Heart right ventricle (tissue), 16 donors: ENCODE measurements around the gene ELAVL1. TPM values are rescaled to one million over a fixed set of nuclear protein-coding genes. Genes with fewer than 3 reads are reported as not detected.

ENCODE experiments used
- ATAC-seq, 8 donors: fragments of 200-7000 bp; cut with Tn5 transposase; one replicate each; pipeline ENCODE4 v1.9.1; 2020; ENCODE audit warnings: mild to moderate bottlenecking in 8 of 8, moderate library complexity in 8 of 8, moderate number of reproducible peaks in 1 of 8
- DNase-seq, 2 donors: peaks; one replicate each; pipeline ENCODE4 v3.0.0-alpha.2; 2020
- H3K27ac ChIP-seq, 10 donors: fragments of 200-600 bp; sonication (generic) in 2 of 10; one replicate each; pipeline versions ENCODE4 v1.5.0 to v1.8.0; 2020 to 2022; ENCODE audit warnings: mild to moderate bottlenecking in 3 of 10
- H3K27me3 ChIP-seq, 7 donors: fragments of 200-600 bp; one replicate each; pipeline ENCODE4 v1.8.0; 2021 to 2022; ENCODE audit warnings: mild to moderate bottlenecking in 2 of 7
- H3K36me3 ChIP-seq, 9 donors: fragments of 200-600 bp; sonication (generic) in 1 of 9; one replicate each; pipeline versions ENCODE4 v1.5.0 to v1.8.0; 2020 to 2022; ENCODE audit warnings: mild to moderate bottlenecking in 2 of 9
- H3K4me1 ChIP-seq, 9 donors: fragments of 200-600 bp; sonication (generic) in 1 of 9; one replicate each; pipeline versions ENCODE4 v1.5.0 to v1.8.0; 2020 to 2022; ENCODE audit warnings: mild to moderate bottlenecking in 4 of 9
- H3K4me3 ChIP-seq, 10 donors: fragments of 200-600 bp; sonication (generic) in 2 of 10; one replicate each; pipeline versions ENCODE4 v1.5.0 to v1.8.0; 2020 to 2022; ENCODE audit warnings: mild to moderate bottlenecking in 7 of 10, moderate library complexity in 2 of 10
- H3K9me3 ChIP-seq, 11 donors: fragments of 200-600 bp in 10 of 11; sonication (generic) in 2 of 11; one replicate each; pipeline versions ENCODE4 v1.5.0 to v1.8.0; 2013 to 2022; ENCODE audit warnings: mild to moderate bottlenecking in 2 of 11, control low read depth in 1 of 11, moderate library complexity in 1 of 11
- CTCF ChIP-seq, 9 donors: fragments of 200-600 bp; sonication (generic) in 2 of 9; IDR thresholded peaks; one replicate each; pipeline versions ENCODE4 v1.5.0 to v1.8.0; 2021 to 2022; ENCODE audit warnings: antibody characterized with exemption in 9 of 9, mild to moderate bottlenecking in 5 of 9, moderate library complexity in 1 of 9
- WGBS, 2 donors: extraction: QIAGEN DNeasy Blood & Tissue Kit; methylation state at CpG; one replicate each; pipeline ENCODE4 v1.1.7; 2013; ENCODE audit warnings: inconsistent platforms in 1 of 2; 5-methylcytosine and 5-hydroxymethylcytosine counted together
- intact Hi-C, 10 donors: fragments of 100-400 bp; cut with DNase I; formaldehyde crosslinking; loops; one replicate each; pipeline versions ENCODE4 v1.11.1 to v1.14.2; 2022
- polyA plus RNA-seq, 2 donors: library from polyadenylated mRNA; stranded (reverse); fragments of 200-250 nt; gene quantifications; one replicate each; pipeline ENCODE4 v1.2.3, GENCODE V29; 2013
- total RNA-seq, 10 donors: library from RNA; stranded (reverse); fragmentation: NEBNext Ultra II Directional in 3 of 10; extraction: Animal tissue kit (Norgen Biotek cat#: 25700) in 3 of 10; gene quantifications; one replicate each; pipeline versions ENCODE4 v1.2.1 to v1.2.4, GENCODE V29; 2021 to 2023
- donor health status: Arrhythmogenic right ventricular cardiomyopathy.
- donor health status: ischemic (EF 13 %, LVEDD 7.1; RV severe dilation, severe dysfunction).
- donor health status: healthy with polysubstance abuse.
- donor health status: DM: no; HTN: yes; CAD: no.
- donor health status: DM: no; HTN: no; CAD: no.
- donor health status: ischemic (EF 25% LVEDD 6.9; RV normal size, moderate dysfunction).
- donor health status: ischemic (EF 25% LVEDD 5.7; RV mildly dilated, moderate dysfunction).
- donor health status: healthy.
- donor health status: DM: yes; HTN: yes; CAD: no.
- donor health status: Ischemic cardiomyopathy.
- donor health status: ischemic (EF 35%, LVEDD 5.7; RV mildly dilated, moderate dysfunction).
- donor health status: nonischemic (EF 11% LVEDD 7.7; RV severe dilation, severe dysfunction).
- donor health status: DM: yes; HTN: yes; CAD: no.
- donor health status: PGD.
- donor health status: ischemic (EF 29% LVEDD 5.4; RV normal size, mild dysfunction).
- donor health status: nonischemic (EF 23%, LVEDD 6.1; RV moderate dilation, normal function).

The ELAVL1 gene
- total and polyA plus RNA-seq, 12 donors: 11.6 to 60.1 (median 54.4) TPM

- Histone ChIP-seq H3K4me1 (peaks cover 0 to 46% (median 18%) of the 10 kb centered on the region in 9 donors), H3K4me3 (no peak overlapping the region), H3K27ac (no peak overlapping the region), H3K36me3 (peaks cover 0 to 95% (median 42%) of the 10 kb centered on the region in 9 donors), H3K9me3 (no peaks in the 10 kb centered on the region), H3K27me3 (no peaks in the 10 kb centered on the region)
- intact Hi-C loops: loop anchor here in 2 of 10 donors (10.0 kb wide), 1 partner anchor 177 kb away; no protein-coding TSS in a partner anchor
- DNase-seq: no peak
- WGBS, 2 donors: 95 to 97% methylated on average over 6 of the region's 6 CpGs
- no peak for TF ChIP-seq CTCF (IDR thresholded peaks at IDR 0.05)
- no peak for ATAC-seq
Measured at GRCh38 chr19:7977723-7978040, 27.8 kb downstream of the ELAVL1 start.

GRCh38 chr19:7977021-7977722, 28.3 kb downstream of the ELAVL1 start:
- peaks cover 0 to 95% (median 40%) of the 10 kb centered on the region in 9 donors for H3K36me3 ChIP-seq

GRCh38 chr19:7976461-7976860, 29.0 kb downstream of the ELAVL1 start:
- ATAC-seq (no peak), DNase-seq (no peak)
- Histone ChIP-seq H3K27ac (no peak overlapping the region), H3K4me1 (peaks cover 0 to 35% (median 12%) of the 10 kb centered on the region in 9 donors), H3K36me3 (peaks cover 0 to 95% (median 37%) of the 10 kb centered on the region in 9 donors), H3K27me3 (no peaks in the 10 kb centered on the region), H3K4me3 (no peak overlapping the region), H3K9me3 (no peaks in the 10 kb centered on the region)
- 80 to 98% methylated on average over 4 of the region's 4 CpGs for WGBS, 2 donors
- intact Hi-C loops: loop anchor here in 2 of 10 donors (10.0 kb wide), 1 partner anchor 178 kb away; no protein-coding TSS in a partner anchor
- TF ChIP-seq CTCF (IDR thresholded peaks at IDR 0.05): no peak

More at GRCh38 chr19:7977021-7977722, 28.3 kb downstream of the ELAVL1 start:
- DNase-seq (no peak), ATAC-seq (no peak)
- H3K27ac ChIP-seq: no peak overlapping the region
- no peaks in the 10 kb centered on the region for H3K27me3 ChIP-seq
- WGBS, 2 donors: 96% methylated on average over 15 of the region's 15 CpGs
- H3K4me3 ChIP-seq: no peak overlapping the region
- no peaks in the 10 kb centered on the region for H3K9me3 ChIP-seq
- peaks cover 0 to 41% (median 15%) of the 10 kb centered on the region in 9 donors for H3K4me1 ChIP-seq
- no peak for TF ChIP-seq CTCF (IDR thresholded peaks at IDR 0.05)
- intact Hi-C loops: loop anchor here in 2 of 10 donors (10.0 kb wide), 1 partner anchor 178 kb away; no protein-coding TSS in a partner anchor

- no peak overlapping the region for H3K4me3 ChIP-seq
- peaks cover 0 to 95% (median 32%) of the 10 kb centered on the region in 9 donors for H3K36me3 ChIP-seq
- ATAC-seq: peak in 6 of 8 donors; percentile 40 to 74 (median 64)
- H3K4me1 ChIP-seq: peaks cover 0 to 35% (median 12%) of the 10 kb centered on the region in 9 donors
- peak overlapping the region in 4 of 10 donors; percentile 25 to 52 (median 32) for H3K27ac ChIP-seq
- 50 to 62% methylated on average over 7 of the region's 7 CpGs for WGBS, 2 donors
- intact Hi-C loops: loop anchor here in 2 of 10 donors (10.0 kb wide), 1 partner anchor 180 kb away; no protein-coding TSS in a partner anchor
- DNase-seq: peak; percentile 28 to 63
- H3K9me3 ChIP-seq: no peaks in the 10 kb centered on the region
- TF ChIP-seq CTCF (IDR thresholded peaks at IDR 0.05): no peak
- H3K27me3 ChIP-seq: no peaks in the 10 kb centered on the region
Measured at GRCh38 chr19:7975037-7975436, 30.4 kb downstream of the ELAVL1 start.
